ENCODE data around the gene TBXA2R.

DNA sequence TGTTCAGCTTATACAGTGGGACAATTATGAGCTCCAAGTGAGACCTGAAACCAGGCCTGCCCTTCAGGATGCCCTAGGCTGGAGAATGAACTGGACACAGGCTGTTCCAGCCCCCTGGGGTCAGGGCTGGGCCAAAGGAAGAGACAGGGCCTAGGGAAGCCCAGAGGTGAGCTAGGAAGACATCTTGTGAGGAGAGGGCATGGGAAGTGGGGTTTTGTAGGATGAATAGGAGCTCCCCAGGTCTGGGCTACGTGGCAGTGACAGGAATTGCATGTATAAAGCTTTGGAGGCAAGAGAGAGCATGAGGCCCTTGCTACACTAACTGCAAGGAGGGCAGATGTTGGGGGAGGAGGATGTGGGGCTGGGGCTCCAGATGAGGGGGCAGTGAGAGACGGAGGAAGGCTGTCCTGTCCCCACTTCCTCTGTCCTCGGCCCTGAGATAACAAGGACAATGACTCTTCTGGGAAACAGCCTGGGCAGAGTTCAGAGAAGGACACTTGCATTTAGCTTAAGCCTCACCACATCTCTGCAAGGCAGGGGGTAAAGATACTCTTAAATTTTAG lies 1.5 kb upstream of the TBXA2R start:
- no peak for TF ChIP-seq EZH2phosphoT487 (IDR thresholded peaks at IDR 0.05; ENCODE audit: insufficient read depth, low read depth)
- TF ChIP-seq EZH2 (IDR thresholded peaks at IDR 0.05; ENCODE audit: insufficient read depth, poor library complexity, severe bottlenecking): no peak
